GM12878 (cell line): ENCODE results near the gene MLXIP. TPM values are rescaled to one million over a fixed set of nuclear protein-coding genes. Genes with fewer than 3 reads are reported as not detected.

Experiments
- ATAC-seq: fragments of 200-7000 bp; cut with Tn5 transposase; 3 replicates; pipeline ENCODE4 v1.9.1; 2020; ENCODE audit warnings: mild to moderate bottlenecking, moderate library complexity
- BruUV-seq: library from RNA; stranded (reverse); fragments of 400-500 nt; replicated peaks from 2 replicates; lab custom pipeline; 2021; lab: Mats Ljungman, UMichigan
- CTCF ChIA-PET: fragments of 300-600 bp; sonication (Branson Sonifier 250); formaldehyde crosslinking; extraction: SDS; loops from one replicate; lab custom pipeline; 2021; ENCODE audit warnings: inconsistent platforms; lab: Yijun Ruan, JAX
- POLR2A ChIA-PET: fragments of 350-600 bp; formaldehyde crosslinking; extraction: SDS; loops from one replicate; lab custom pipeline; 2021; ENCODE audit warnings: inconsistent platforms; lab: Charles Lee
- RAD21 ChIA-PET: fragments of 300-600 bp; sonication (Branson Sonifier 250); formaldehyde crosslinking; loops from one replicate; lab custom pipeline; 2023; ENCODE audit warnings: antibody characterized with exemption; ENCODE audit not compliant: unreplicated experiment; lab: Charles Lee
- SMC1A ChIA-PET: fragments of 300-600 bp; sonication (Branson Sonifier 250); formaldehyde crosslinking; loops from one replicate; lab custom pipeline; 2023; ENCODE audit not compliant: unreplicated experiment, uncharacterized antibody; lab: Charles Lee
- DNase-seq: peaks from one replicate; pipeline ENCODE4 v3.0.0-alpha.2; 2011; ENCODE audit warnings: low read depth, low spot score
- FAIRE-seq: peaks from 3 replicates; lab custom pipeline; 2011; peaks lifted over from hg19 to GRCh38; lab: Jason Lieb, UNC
- H2AFZ ChIP-seq: 2 replicates; pipeline ENCODE4 v1.6.0; 2011; ENCODE audit warnings: low read depth, low read length, control low read depth; ENCODE audit not compliant: control insufficient read depth
- H3K27ac ChIP-seq: 2 replicates; pipeline ENCODE4 v1.5.1; 2011; ENCODE audit warnings: control low read depth; ENCODE audit not compliant: control insufficient read depth, insufficient read depth
- H3K27me3 ChIP-seq, 2 experiments: replicated peaks in 1 of 2; 2 replicates each; pipeline versions ENCODE4 v1.6.0 to v1.6.1; 2011; ENCODE audit warnings: low read length in 1 of 2; ENCODE audit not compliant: control insufficient read depth in 2 of 2, insufficient read depth in 2 of 2
- H3K36me3 ChIP-seq, 2 experiments: 2 replicates each; pipeline ENCODE4 v1.5.1; 2011; ENCODE audit warnings: low read length in 1 of 2; ENCODE audit not compliant: control insufficient read depth in 2 of 2, insufficient read depth in 2 of 2
- H3K4me1 ChIP-seq: 2 replicates; pipeline ENCODE4 v1.6.1; 2011; ENCODE audit warnings: mild to moderate bottlenecking, low read length, moderate library complexity, mixed read lengths; ENCODE audit not compliant: control insufficient read depth, insufficient read depth
- H3K4me2 ChIP-seq: 2 replicates; pipeline ENCODE4 v1.6.0; 2011; ENCODE audit warnings: control low read depth; ENCODE audit not compliant: control insufficient read depth, insufficient read depth
- H3K4me3 ChIP-seq: fragments of 200-600 bp; sonication (generic); 2 replicates; pipeline ENCODE4 v1.5.1; 2016
- H3K79me2 ChIP-seq: 2 replicates; pipeline ENCODE4 v1.6.0; 2011; ENCODE audit warnings: low read length; ENCODE audit not compliant: control insufficient read depth, insufficient read depth
- H3K9ac ChIP-seq: 2 replicates; pipeline ENCODE4 v1.8.0; 2011; ENCODE audit warnings: low read length, control low read depth, mixed read lengths; ENCODE audit not compliant: control insufficient read depth, insufficient read depth
- H3K9me3 ChIP-seq: replicated peaks from 3 replicates; pipeline ENCODE4 v1.5.1; 2011; ENCODE audit warnings: mild to moderate bottlenecking, low read length; ENCODE audit not compliant: control insufficient read depth, insufficient read depth
- H4K20me1 ChIP-seq: 2 replicates; pipeline ENCODE4 v1.6.0; 2011; ENCODE audit not compliant: control insufficient read depth, insufficient read depth
- ASH2L ChIP-seq: fragments of 300-600, 200-600 bp; sonication (generic); IDR thresholded peaks from 2 replicates; pipeline ENCODE4 v1.6.1; 2017; ENCODE audit warnings: low read depth, mild to moderate bottlenecking, borderline replicate concordance
- RELB ChIP-seq: fragments of 450-650 bp; IDR thresholded peaks from 2 replicates; pipeline ENCODE4 v1.6.1; 2017; ENCODE audit warnings: low read depth, mild to moderate bottlenecking, moderate library complexity
- ZBTB11 ChIP-seq: fragments of 450-650 bp; formaldehyde crosslinking; IDR thresholded peaks from 2 replicates; pipeline ENCODE4 v1.5.0; 2022; ENCODE audit warnings: mild to moderate bottlenecking, missing genetic modification characterization
- WGBS: methylation state at CpG from one replicate; pipeline ENCODE4 v1.1.6; 2016; ENCODE audit warnings: low lambda C conversion rate; ENCODE audit not compliant: insufficient replicate concordance, insufficient coverage; ENCODE audit errors: missing lambda C conversion rate; 5-methylcytosine and 5-hydroxymethylcytosine counted together
- in situ Hi-C: fragments of 300-500 bp; cut with MboI; formaldehyde crosslinking; loops from 9 replicates; pipeline ENCODE4 v1.14.3; 2018; ENCODE audit warnings: mixed read lengths
- intact Hi-C: fragments of 100-400 bp; cut with micrococcal nuclease; formaldehyde crosslinking; loops from one replicate; pipeline ENCODE4 v1.14.2; 2022; ENCODE audit not compliant: unreplicated experiment
- polyA plus RNA-seq, 11 experiments: library from polyadenylated mRNA; depleted of rRNA in 4 of 11; unstranded in 6 of 11; stranded (reverse) in 5 of 11; fragments of >200 nt; fragmentation: Nextera tagmentation in 4 of 11; fragmentation: Illumina TruSeq in 1 of 11; extraction: Ambion mirVana in 4 of 11; extraction: Trizol in 1 of 11; gene quantifications; 1 replicate in 1 of 11; 2 replicates in 10 of 11; pipeline versions ENCODE4 v1.2.1 to v1.2.3, GENCODE V29; 2011 to 2016; ENCODE audit warnings: inconsistent platforms in 2 of 11, missing spikeins in 2 of 11, low read depth in 1 of 11
- total RNA-seq, 4 experiments: library from RNA; depleted of rRNA in 3 of 4; stranded (reverse); fragments of >200 nt in 3 of 4; fragmentation: Illumina TruSeq in 1 of 4; extraction: Trizol in 1 of 4; gene quantifications; 2 replicates each; pipeline versions ENCODE4 v1.2.1 to v1.2.3, GENCODE V29; 2013 to 2021

The MLXIP gene
- total and polyA plus RNA-seq, 10 of the 15 experiments (the other 5 are each of a cell fraction or from before 2014, with no cell fraction given): 1.1 to 23.7 (median 7.0) TPM

GRCh38 chr12:122111089-122111641, 32.6 kb downstream of the MLXIP start:
- RAD21 ChIA-PET: no interaction called here
- TF ChIP-seq ZBTB11 (CRISPR knock-in tag) (no peak), ASH2L (no peak), RELB (no peak)
- WGBS: 90% methylated on average over 2 of the region's 2 CpGs
- SMC1A ChIA-PET: interaction anchor here (0.8 kb wide), 1 partner anchor 82 kb away, joined by 4 read pairs; no protein-coding TSS in a partner anchor
- Histone ChIP-seq H3K36me3 (no peaks in the 10 kb centered on the region), H3K4me2 (no peak overlapping the region), H2AFZ (no peak overlapping the region), H3K4me1 (peaks cover 4% of the 10 kb centered on the region), H3K9me3 (no peaks in the 10 kb centered on the region), H4K20me1 (no peaks in the 10 kb centered on the region), H3K27ac (no peak overlapping the region), H3K9ac (no peak overlapping the region), H3K4me3 (no peak overlapping the region), H3K79me2 (no peaks in the 10 kb centered on the region), H3K27me3 (no peaks in the 10 kb centered on the region)
- CTCF ChIA-PET: interaction anchor here (0.8 to 1.4 kb wide), 2 partner anchors 29 to 57 kb away, joined by 3 to 6 read pairs; no protein-coding TSS in a partner anchor
- POLR2A ChIA-PET: interaction anchor here (0.6 kb wide), 2 partner anchors 191 to 271 kb away, joined by 3 to 4 read pairs; no protein-coding TSS in a partner anchor
- no TSS peak for BruUV-seq
- DNase-seq (no peak), ATAC-seq (no peak), FAIRE-seq (no peak)
- in situ Hi-C loops: no loop called here
- intact Hi-C loops: no loop called here
